ENCODE data around the gene GMDS. TPM values are rescaled to one million over a fixed set of nuclear protein-coding genes. Genes with fewer than 3 reads are reported as not detected.

The GMDS gene
- polyA plus RNA-seq, 1 donor (not counting 4 experiments of a cell fraction or from before 2014, with no cell fraction given): 22.1 TPM

DNA sequence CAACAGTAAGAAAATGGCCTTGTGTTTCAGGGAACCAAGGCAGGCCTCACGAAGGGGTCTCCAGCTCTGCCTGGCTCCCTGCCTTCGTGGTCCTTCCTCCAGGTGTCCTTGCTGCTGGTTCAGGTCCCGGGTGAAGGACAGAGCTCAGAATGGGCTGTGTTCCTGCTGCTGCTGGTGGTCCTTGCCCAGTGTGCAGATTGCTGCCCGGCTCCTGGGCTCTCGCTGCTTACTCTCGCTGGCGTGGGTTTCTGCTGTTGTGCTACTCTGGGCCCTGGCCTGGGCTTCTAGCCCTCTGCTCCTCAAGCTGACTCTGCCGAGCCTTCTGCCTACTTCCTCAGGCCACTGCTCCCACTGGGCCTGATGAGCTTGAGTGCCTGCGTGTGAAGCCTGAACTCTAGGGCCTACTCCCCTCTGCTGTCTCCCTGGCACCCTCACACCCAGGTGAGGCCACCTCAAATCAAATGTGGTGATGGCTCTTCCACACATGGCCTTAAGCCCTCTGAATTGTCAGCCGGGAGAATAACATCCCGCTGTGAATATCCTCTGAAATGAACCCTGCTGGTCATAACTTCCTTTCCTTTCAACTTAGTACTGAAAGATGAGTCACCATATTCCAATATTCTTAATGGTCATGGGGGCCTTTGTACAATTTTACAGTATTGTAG, 464.1 kb downstream of the GMDS start:
- Histone ChIP-seq H2AFZ (ENCODE audit: control insufficient read depth, low read length) (no peak overlapping the region), H3K4me1 (ENCODE audit: control insufficient read depth, extremely low read depth, insufficient read depth, low read length) (no peaks in the 10 kb centered on the region), H3K4me3 (ENCODE audit: control insufficient read depth in 2 of 3, extremely low read depth in 1 of 3, insufficient read depth in 2 of 3, low read depth in 1 of 3, low read length in 3 of 3) (no peak overlapping the region), H3K36me3 (ENCODE audit: control insufficient read depth in 2 of 2, extremely low read depth in 1 of 2, insufficient read depth in 2 of 2, low read length in 2 of 2) (no peaks in the 10 kb centered on the region), H3K79me2 (ENCODE audit: control insufficient read depth, insufficient read depth, low read length) (no peaks in the 10 kb centered on the region), H4K20me1 (ENCODE audit: control insufficient read depth, extremely low read depth, insufficient read depth, low read length) (no peaks in the 10 kb centered on the region), H3K4me2 (ENCODE audit: control insufficient read depth, extremely low read depth, insufficient read depth, low read depth, low read length) (no peak overlapping the region), H3K9me3 (ENCODE audit: control insufficient read depth, low read depth, low read length) (no peaks in the 10 kb centered on the region), H3K9me1 (ENCODE audit: control insufficient read depth, extremely low read depth, insufficient read depth, low read length) (no peaks in the 10 kb centered on the region), H3K27ac (ENCODE audit: control insufficient read depth, insufficient read depth, low read length) (no peak overlapping the region), H3K9ac (ENCODE audit: control insufficient read depth, extremely low read depth, insufficient read depth, low read length) (no peak overlapping the region), H3K27me3 (ENCODE audit: control insufficient read depth, extremely low read depth, insufficient read depth, low read length) (no peaks in the 10 kb centered on the region)
- TF ChIP-seq, protein P1, sequence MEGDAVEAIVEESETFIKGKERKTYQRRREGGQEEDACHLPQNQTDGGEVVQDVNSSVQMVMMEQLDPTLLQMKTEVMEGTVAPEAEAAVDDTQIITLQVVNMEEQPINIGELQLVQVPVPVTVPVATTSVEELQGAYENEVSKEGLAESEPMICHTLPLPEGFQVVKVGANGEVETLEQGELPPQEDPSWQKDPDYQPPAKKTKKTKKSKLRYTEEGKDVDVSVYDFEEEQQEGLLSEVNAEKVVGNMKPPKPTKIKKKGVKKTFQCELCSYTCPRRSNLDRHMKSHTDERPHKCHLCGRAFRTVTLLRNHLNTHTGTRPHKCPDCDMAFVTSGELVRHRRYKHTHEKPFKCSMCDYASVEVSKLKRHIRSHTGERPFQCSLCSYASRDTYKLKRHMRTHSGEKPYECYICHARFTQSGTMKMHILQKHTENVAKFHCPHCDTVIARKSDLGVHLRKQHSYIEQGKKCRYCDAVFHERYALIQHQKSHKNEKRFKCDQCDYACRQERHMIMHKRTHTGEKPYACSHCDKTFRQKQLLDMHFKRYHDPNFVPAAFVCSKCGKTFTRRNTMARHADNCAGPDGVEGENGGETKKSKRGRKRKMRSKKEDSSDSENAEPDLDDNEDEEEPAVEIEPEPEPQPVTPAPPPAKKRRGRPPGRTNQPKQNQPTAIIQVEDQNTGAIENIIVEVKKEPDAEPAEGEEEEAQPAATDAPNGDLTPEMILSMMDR (optimal IDR thresholded peaks at IDR 0.05 in 1 of 3, IDR thresholded peaks at IDR 0.05 in 1 of 3, conservative IDR thresholded peaks at IDR 0.05 in 1 of 3; ENCODE audit: extremely low read depth in 1 of 3, insufficient read depth in 2 of 3, low read length in 3 of 3): no peak
- TF ChIP-seq EZH2 (IDR thresholded peaks at IDR 0.05; ENCODE audit: low read length): no peak
- dilution Hi-C loops (cut with MboI; ENCODE audit: extremely low pct_ligation_motif_present, low sequenced_read_pairs): no loop called here
- DNase-seq (ENCODE audit: low read depth, low spot score): no peak
- no peak for FAIRE-seq

DNA sequence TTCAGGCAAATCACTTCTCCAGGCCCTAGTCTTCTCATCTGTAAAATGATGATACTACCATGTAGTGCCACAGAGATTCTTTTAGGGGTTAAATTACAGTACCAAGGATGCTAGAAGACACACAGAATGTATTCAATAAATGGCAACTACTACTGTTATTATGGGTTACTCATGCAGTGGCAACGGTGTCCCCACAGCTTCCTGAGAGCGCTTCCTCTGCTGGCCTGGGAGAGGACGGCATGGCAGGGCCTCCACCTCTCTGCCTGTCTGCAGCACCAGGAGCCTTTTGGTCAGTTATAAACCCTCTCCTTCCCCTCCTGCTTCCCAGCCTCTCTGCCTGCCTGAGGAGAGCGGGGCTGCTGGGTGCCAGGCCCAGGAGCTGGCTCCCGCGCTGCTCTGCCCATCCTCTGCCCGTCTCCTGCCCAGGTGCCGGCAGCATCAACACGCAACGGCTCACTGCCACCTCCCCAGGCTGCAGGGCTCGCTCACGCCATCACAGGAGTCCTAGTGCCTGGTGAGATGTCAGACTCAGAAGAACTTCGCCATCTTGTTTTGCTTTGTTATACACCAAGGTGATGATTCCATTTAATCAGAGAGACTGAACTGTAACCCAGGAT, 465.0 kb downstream of the GMDS start:
- Histone ChIP-seq H3K27ac (ENCODE audit: control insufficient read depth, insufficient read depth, low read length) (no peak overlapping the region), H3K4me1 (ENCODE audit: control insufficient read depth, extremely low read depth, insufficient read depth, low read length) (no peaks in the 10 kb centered on the region), H3K36me3 (ENCODE audit: control insufficient read depth in 2 of 2, extremely low read depth in 1 of 2, insufficient read depth in 2 of 2, low read length in 2 of 2) (no peaks in the 10 kb centered on the region), H3K9me1 (ENCODE audit: control insufficient read depth, extremely low read depth, insufficient read depth, low read length) (no peaks in the 10 kb centered on the region), H3K79me2 (ENCODE audit: control insufficient read depth, insufficient read depth, low read length) (no peaks in the 10 kb centered on the region), H3K4me2 (ENCODE audit: control insufficient read depth, extremely low read depth, insufficient read depth, low read depth, low read length) (no peak overlapping the region), H2AFZ (ENCODE audit: control insufficient read depth, low read length) (no peak overlapping the region), H3K9ac (ENCODE audit: control insufficient read depth, extremely low read depth, insufficient read depth, low read length) (no peak overlapping the region), H3K27me3 (ENCODE audit: control insufficient read depth, extremely low read depth, insufficient read depth, low read length) (no peaks in the 10 kb centered on the region), H3K9me3 (ENCODE audit: control insufficient read depth, low read depth, low read length) (no peaks in the 10 kb centered on the region), H4K20me1 (ENCODE audit: control insufficient read depth, extremely low read depth, insufficient read depth, low read length) (no peaks in the 10 kb centered on the region), H3K4me3 (ENCODE audit: control insufficient read depth in 2 of 3, extremely low read depth in 1 of 3, insufficient read depth in 2 of 3, low read depth in 1 of 3, low read length in 3 of 3) (no peak overlapping the region)
- dilution Hi-C loops (cut with MboI; ENCODE audit: extremely low pct_ligation_motif_present, low sequenced_read_pairs): no loop called here
- DNase-seq (ENCODE audit: low read depth, low spot score) (no peak), FAIRE-seq (no peak)
- TF ChIP-seq EZH2 (IDR thresholded peaks at IDR 0.05; ENCODE audit: low read length): no peak
- TF ChIP-seq, protein P1 (optimal IDR thresholded peaks at IDR 0.05 in 1 of 3, IDR thresholded peaks at IDR 0.05 in 1 of 3, conservative IDR thresholded peaks at IDR 0.05 in 1 of 3; ENCODE audit: extremely low read depth in 1 of 3, insufficient read depth in 2 of 3, low read length in 3 of 3): no peak

Measured in keratinocyte (primary cell).